Left lung (tissue), 10 donors: Measurements from ENCODE around the gene SREK1. TPM values are rescaled to one million over a fixed set of nuclear protein-coding genes. Genes with fewer than 3 reads are reported as not detected.
A peak's percentile ranks its signal among the peaks of the same experiment; 100 is the strongest.

Experiments used
- ATAC-seq: fragments of 200-7000 bp; cut with Tn5 transposase; one replicate; pipeline ENCODE4 v1.9.1; 2020; ENCODE audit warnings: moderate library complexity
- DNase-seq, 4 donors: peaks; one replicate each; pipeline ENCODE4 v3.0.0-alpha.2; 2013 to 2020
- H3K27ac ChIP-seq, 2 donors: fragments of 200-600 bp; sonication (generic) in 1 of 2; one replicate each; pipeline versions ENCODE4 v1.5.0 to v1.8.0; 2020 to 2021
- H3K27me3 ChIP-seq, 2 donors: fragments of 200-600 bp; sonication (generic) in 1 of 2; one replicate each; pipeline versions ENCODE4 v1.5.0 to v1.8.0; 2020 to 2021
- H3K36me3 ChIP-seq, 2 donors: fragments of 200-600 bp; sonication (generic) in 1 of 2; one replicate each; pipeline versions ENCODE4 v1.5.0 to v1.8.0; 2020 to 2021
- H3K4me1 ChIP-seq, 2 donors: fragments of 200-600 bp; one replicate each; pipeline ENCODE4 v1.8.0; 2021
- H3K4me3 ChIP-seq, 2 donors: fragments of 200-600 bp; sonication (generic) in 1 of 2; one replicate each; pipeline versions ENCODE4 v1.5.0 to v1.8.0; 2020 to 2021; ENCODE audit warnings: mild to moderate bottlenecking in 1 of 2
- H3K9me3 ChIP-seq, 2 donors: fragments of 200-600 bp; sonication (generic) in 1 of 2; one replicate each; pipeline versions ENCODE4 v1.5.0 to v1.8.0; 2020 to 2021
- CTCF ChIP-seq, 2 donors: fragments of 200-600 bp; sonication (generic) in 1 of 2; IDR thresholded peaks; one replicate each; pipeline versions ENCODE4 v1.5.0 to v1.8.0; 2021; ENCODE audit warnings: antibody characterized with exemption in 2 of 2
- intact Hi-C, 2 donors: fragments of 100-400 bp; cut with DNase I; formaldehyde crosslinking; loops; one replicate each; pipeline versions ENCODE4 v1.11.2 to v1.14.2; 2022
- polyA plus RNA-seq, 6 donors: library from polyadenylated mRNA; unstranded; fragments of 120-200 nt; gene quantifications; one replicate each; pipeline ENCODE4 v1.2.1, GENCODE V29; 2013; ENCODE audit not compliant: insufficient read length in 6 of 6
- total RNA-seq, 2 donors: library from RNA; stranded (reverse); fragmentation: NEBNext Ultra II Directional; extraction: Animal tissue kit (Norgen Biotek cat#: 25700); gene quantifications; one replicate each; pipeline ENCODE4 v1.2.1, GENCODE V29; 2021
- donor health status: DM: no; HTN: yes; CAD: no.
- donor health status: DM: no; HTN: no; CAD: no.

SREK1 gene
- total and polyA plus RNA-seq, 8 donors: 52.4 to 205 (median 166) TPM

- no peaks in the 10 kb centered on the region for H3K4me1 ChIP-seq
- H3K36me3 ChIP-seq: no peaks in the 10 kb centered on the region
- DNase-seq (no peak), ATAC-seq (no peak)
- no peak overlapping the region for H3K4me3 ChIP-seq
- H3K27ac ChIP-seq: no peak overlapping the region
- no peak for TF ChIP-seq CTCF (IDR thresholded peaks at IDR 0.05)
- no peaks in the 10 kb centered on the region for H3K27me3 ChIP-seq
- H3K9me3 ChIP-seq: no peaks in the 10 kb centered on the region
- intact Hi-C loops: no loop called here
Observed at GRCh38 chr5:66197764-66198405, 53.8 kb downstream of the SREK1 start.

- no peak overlapping the region for H3K27ac ChIP-seq
- no peaks in the 10 kb centered on the region for H3K4me1 ChIP-seq
- H3K9me3 ChIP-seq: no peaks in the 10 kb centered on the region
- intact Hi-C loops: no loop called here
- DNase-seq (no peak), ATAC-seq (no peak)
- H3K4me3 ChIP-seq: no peak overlapping the region
- no peak for TF ChIP-seq CTCF (IDR thresholded peaks at IDR 0.05)
- H3K36me3 ChIP-seq: no peaks in the 10 kb centered on the region
- no peaks in the 10 kb centered on the region for H3K27me3 ChIP-seq
Observed at GRCh38 chr5:66198837-66199236, 54.7 kb downstream of the SREK1 start.

GRCh38 chr5:66203531-66203930 is 59.4 kb downstream of the SREK1 start:
- Histone ChIP-seq H3K4me1 (no peaks in the 10 kb centered on the region), H3K27me3 (no peaks in the 10 kb centered on the region), H3K27ac (no peak overlapping the region), H3K36me3 (no peaks in the 10 kb centered on the region), H3K9me3 (no peaks in the 10 kb centered on the region), H3K4me3 (no peak overlapping the region)
- DNase-seq: no peak
- intact Hi-C loops: no loop called here
- TF ChIP-seq CTCF (IDR thresholded peaks at IDR 0.05): no peak
- no peak for ATAC-seq

GRCh38 chr5:66206465-66206864 is 62.4 kb downstream of the SREK1 start:
- ATAC-seq (no peak), DNase-seq (no peak)
- intact Hi-C loops: no loop called here
- no peak overlapping the region for H3K4me3 ChIP-seq
- H3K9me3 ChIP-seq: no peaks in the 10 kb centered on the region
- no peak overlapping the region for H3K27ac ChIP-seq
- H3K4me1 ChIP-seq: no peaks in the 10 kb centered on the region
- H3K27me3 ChIP-seq: no peaks in the 10 kb centered on the region
- H3K36me3 ChIP-seq: no peaks in the 10 kb centered on the region
- TF ChIP-seq CTCF (IDR thresholded peaks at IDR 0.05): no peak

- H3K4me1 ChIP-seq: no peaks in the 10 kb centered on the region
- TF ChIP-seq CTCF (IDR thresholded peaks at IDR 0.05): no peak
- intact Hi-C loops: no loop called here
- H3K4me3 ChIP-seq: no peak overlapping the region
- no peaks in the 10 kb centered on the region for H3K36me3 ChIP-seq
- H3K27ac ChIP-seq: no peak overlapping the region
- ATAC-seq (no peak), DNase-seq (peak in 1 of 4 donors; percentile 3)
- no peaks in the 10 kb centered on the region for H3K9me3 ChIP-seq
- no peaks in the 10 kb centered on the region for H3K27me3 ChIP-seq
Observed at GRCh38 chr5:66207800-66208561, 63.9 kb downstream of the SREK1 start.
